ENCODE results near the gene GLIS1. TPM values are rescaled to one million over a fixed set of nuclear protein-coding genes. Genes with fewer than 3 reads are reported as not detected.

Gene GLIS1
- total and polyA plus RNA-seq, 2 of the 8 experiments (the other 6 are each of a cell fraction or from before 2014, with no cell fraction given): 0.15 to 0.22 TPM

DNA sequence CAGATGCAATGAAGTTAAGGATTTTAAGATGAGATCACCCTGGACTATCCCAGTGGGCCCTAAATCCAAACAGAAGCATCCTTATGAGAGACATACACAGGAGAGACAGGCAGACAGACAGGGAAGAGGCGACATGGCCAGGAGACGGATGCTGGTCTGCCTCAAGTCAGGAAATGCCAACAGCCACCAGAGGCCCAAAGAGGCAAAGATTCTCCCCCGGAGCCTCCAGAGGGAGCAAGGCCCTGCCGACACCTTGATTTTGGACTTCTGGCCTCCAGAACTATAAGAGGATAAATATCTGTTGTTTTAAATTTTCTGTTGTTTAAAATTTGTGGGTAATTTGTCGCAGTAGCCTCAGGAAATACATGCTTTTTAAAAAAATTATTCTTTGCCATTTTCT is 116.4 kb downstream of the GLIS1 start:
- Histone ChIP-seq H2BK12ac (ENCODE audit: low read depth, low read length) (no peak overlapping the region), H3K79me2 (ENCODE audit: control insufficient read depth in 1 of 2, insufficient read depth in 2 of 2, low read length in 2 of 2) (no peaks in the 10 kb centered on the region), H2AK5ac (ENCODE audit: low read depth, low read length) (no peak overlapping the region), H2BK5ac (ENCODE audit: low read depth, low read length) (no peak overlapping the region), H4K20me1 (replicated peaks in 1 of 2; ENCODE audit: control insufficient read depth in 1 of 2, insufficient read depth in 2 of 2, low read length in 2 of 2) (no peaks in the 10 kb centered on the region), H3K18ac (ENCODE audit: extremely low read depth, low read length) (no peak overlapping the region), H4K91ac (replicated peaks; ENCODE audit: insufficient read length, low read length) (no peak overlapping the region), H2BK15ac (ENCODE audit: low read length) (no peak overlapping the region), H3K4ac (replicated peaks; ENCODE audit: insufficient read length, low read depth, low read length) (no peak overlapping the region), H3K4me2 (ENCODE audit: insufficient read depth in 1 of 2, low read depth in 2 of 2, low read length in 2 of 2) (no peak overlapping the region), H3K23ac (ENCODE audit: insufficient read length) (no peak overlapping the region), H3K23me2 (ENCODE audit: low read depth, low read length) (no peaks in the 10 kb centered on the region), H2BK20ac (ENCODE audit: low read length) (no peak overlapping the region), H3K4me3 (ENCODE audit: extremely low read depth in 1 of 4, insufficient read depth in 2 of 4, low read depth in 3 of 4, low read length in 4 of 4) (no peak overlapping the region), H3K56ac (replicated peaks; ENCODE audit: insufficient read length, low read depth, low read length) (no peak overlapping the region), H3K9ac (replicated peaks in 1 of 4; ENCODE audit: extremely low read depth in 1 of 4, low read depth in 3 of 4, low read length in 3 of 4) (no peak overlapping the region), H4K5ac (ENCODE audit: insufficient read length, low read depth, low read length) (no peak overlapping the region), H3K27me3 (replicated peaks in 1 of 4; ENCODE audit: control insufficient read depth in 3 of 4, extremely low read depth in 1 of 4, insufficient read depth in 3 of 4, low read length in 3 of 4) (no peaks in the 10 kb centered on the region), H3K9me3 (ENCODE audit: insufficient read depth in 2 of 2, low read depth in 1 of 2, low read length in 1 of 2) (no peaks in the 10 kb centered on the region), H3K79me1 (ENCODE audit: low read depth, low read length) (no peaks in the 10 kb centered on the region), H3K4me1 (replicated peaks in 1 of 4; ENCODE audit: control insufficient read depth in 3 of 4, insufficient read depth in 4 of 4, low read length in 3 of 4) (no peaks in the 10 kb centered on the region), H2AFZ (ENCODE audit: low read length) (no peak overlapping the region), H3K14ac (ENCODE audit: insufficient read length) (no peak overlapping the region), H2BK120ac (replicated peaks; ENCODE audit: low read depth, low read length) (no peak overlapping the region), H3K27ac (ENCODE audit: low read depth, low read length) (no peak overlapping the region), H4K8ac (ENCODE audit: extremely low read depth, insufficient read depth, low read length) (no peak overlapping the region), H3K36me3 (ENCODE audit: control insufficient read depth in 2 of 4, insufficient read depth in 4 of 4, low read length in 3 of 4) (no peaks in the 10 kb centered on the region)
- ChIA-PET CTCF (ENCODE audit: partially characterized antibody) (interaction anchor here (0.9 to 1.5 kb wide), 4 partner anchors 10 to 137 kb away, joined by 3 to 6 read pairs (median 4); no protein-coding TSS in a partner anchor), POLR2A (ENCODE audit: partially characterized antibody) (no interaction called here)
- WGBS, 2 experiments (ENCODE audit: extremely low coverage in 1 of 2, insufficient coverage in 1 of 2, insufficient read length in 1 of 2, insufficient replicate concordance in 2 of 2, low coverage in 1 of 2, low lambda C conversion rate in 2 of 2, missing lambda C conversion rate in 1 of 2): 82% methylated on average over 5 of the region's 5 CpGs; no CpG with 5 or more reads in 1 of the 2 experiments
- no peak for TF ChIP-seq PHF8 (conservative IDR thresholded peaks at IDR 0.05; ENCODE audit: low read depth, low read length)
- TF ChIP-seq, protein P1, sequence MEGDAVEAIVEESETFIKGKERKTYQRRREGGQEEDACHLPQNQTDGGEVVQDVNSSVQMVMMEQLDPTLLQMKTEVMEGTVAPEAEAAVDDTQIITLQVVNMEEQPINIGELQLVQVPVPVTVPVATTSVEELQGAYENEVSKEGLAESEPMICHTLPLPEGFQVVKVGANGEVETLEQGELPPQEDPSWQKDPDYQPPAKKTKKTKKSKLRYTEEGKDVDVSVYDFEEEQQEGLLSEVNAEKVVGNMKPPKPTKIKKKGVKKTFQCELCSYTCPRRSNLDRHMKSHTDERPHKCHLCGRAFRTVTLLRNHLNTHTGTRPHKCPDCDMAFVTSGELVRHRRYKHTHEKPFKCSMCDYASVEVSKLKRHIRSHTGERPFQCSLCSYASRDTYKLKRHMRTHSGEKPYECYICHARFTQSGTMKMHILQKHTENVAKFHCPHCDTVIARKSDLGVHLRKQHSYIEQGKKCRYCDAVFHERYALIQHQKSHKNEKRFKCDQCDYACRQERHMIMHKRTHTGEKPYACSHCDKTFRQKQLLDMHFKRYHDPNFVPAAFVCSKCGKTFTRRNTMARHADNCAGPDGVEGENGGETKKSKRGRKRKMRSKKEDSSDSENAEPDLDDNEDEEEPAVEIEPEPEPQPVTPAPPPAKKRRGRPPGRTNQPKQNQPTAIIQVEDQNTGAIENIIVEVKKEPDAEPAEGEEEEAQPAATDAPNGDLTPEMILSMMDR (IDR thresholded peaks at IDR 0.05; ENCODE audit: control extremely low read depth in 1 of 3, insufficient read depth in 1 of 3, low read depth in 1 of 3, low read length in 3 of 3): peak; percentile 10 to 52 (median 42)
- TF ChIP-seq BRCA1 (IDR thresholded peaks at IDR 0.05; ENCODE audit: low read depth, low read length): no peak
- TF ChIP-seq BACH1 (IDR thresholded peaks at IDR 0.05; ENCODE audit: low read length): no peak
- TF ChIP-seq HDAC6 (IDR thresholded peaks at IDR 0.05; ENCODE audit: low read depth, low read length): no peak
- peak; percentile 20 to 53; a peak in 3 of 4 replicates for TF ChIP-seq RAD21 (IDR thresholded peaks at IDR 0.05 in 1 of 2, conservative IDR thresholded peaks at IDR 0.05 in 1 of 2; ENCODE audit: low read depth in 2 of 2, low read length in 2 of 2)
- TF ChIP-seq, protein P2, sequence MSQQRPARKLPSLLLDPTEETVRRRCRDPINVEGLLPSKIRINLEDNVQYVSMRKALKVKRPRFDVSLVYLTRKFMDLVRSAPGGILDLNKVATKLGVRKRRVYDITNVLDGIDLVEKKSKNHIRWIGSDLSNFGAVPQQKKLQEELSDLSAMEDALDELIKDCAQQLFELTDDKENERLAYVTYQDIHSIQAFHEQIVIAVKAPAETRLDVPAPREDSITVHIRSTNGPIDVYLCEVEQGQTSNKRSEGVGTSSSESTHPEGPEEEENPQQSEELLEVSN (IDR thresholded peaks at IDR 0.05): no peak
- no peak for TF ChIP-seq RNF2 (IDR thresholded peaks at IDR 0.05; ENCODE audit: borderline replicate concordance, low read depth, low read length, missing control alignments, poor library complexity, severe bottlenecking)
- FAIRE-seq: no peak
- DNase-seq (ENCODE audit: low read depth in 1 of 2, low spot score in 2 of 2): peak in 1 of 2 experiments; percentile 44

All from H1 (cell line).